K562 (cell line): ENCODE results near the gene ZNF180.
"Not testable (repeated sequence)": the region's sequence is repeated elsewhere in the genome, so short reads cannot be mapped to it uniquely, and the experiment has no call there.

Experiments used
- EP400 ChIP-seq: fragments of 450-650 bp; IDR thresholded peaks from 2 replicates; pipeline ENCODE4 v1.6.1; 2017; ENCODE audit warnings: antibody characterized with exemption, mild to moderate bottlenecking, moderate library complexity
- FOXJ3 ChIP-seq: sonication (generic); formaldehyde crosslinking; IDR thresholded peaks from 2 replicates; pipeline ENCODE4 v1.4.0; 2020; ENCODE audit warnings: mild to moderate bottlenecking, missing genetic modification reagents
- RBBP5 ChIP-seq: fragments of 200-600 bp; sonication (generic); IDR thresholded peaks from 2 replicates; pipeline ENCODE4 v1.6.1; 2012; ENCODE audit warnings: borderline replicate concordance, mild to moderate bottlenecking, low read length, control low read depth, inconsistent platforms; ENCODE audit not compliant: insufficient read depth, poor library complexity, severe bottlenecking
- SOX6 ChIP-seq: fragments of 450-650 bp; IDR thresholded peaks from 2 replicates; pipeline ENCODE4 v1.6.1; 2014; ENCODE audit warnings: mild to moderate bottlenecking
- ZFX ChIP-seq: sonication (generic); formaldehyde crosslinking; IDR thresholded peaks from 2 replicates; pipeline ENCODE4 v1.8.0; 2022; ENCODE audit warnings: mild to moderate bottlenecking, missing genetic modification reagents, moderate library complexity
- ZNF174 ChIP-seq: fragments of 250-450 bp; sonication (Bioruptor Pico); IDR thresholded peaks from 2 replicates; pipeline ENCODE4 v1.4.0; 2020; ENCODE audit warnings: mild to moderate bottlenecking
- ZNF324 ChIP-seq: fragments of 250-450 bp; sonication (Bioruptor Pico); IDR thresholded peaks from 2 replicates; pipeline ENCODE4 v1.4.0; 2020; ENCODE audit warnings: mild to moderate bottlenecking
- TF ChIP-seq, protein P1 (sequence below), 3 experiments: IDR thresholded peaks in 2 of 3; conservative IDR thresholded peaks in 1 of 3; 2 replicates each; pipeline ENCODE4 v1.5.1; 2011 to 2012; ENCODE audit warnings: low read length in 3 of 3, mild to moderate bottlenecking in 3 of 3, control low read depth in 2 of 3, improper control_type of control experiment in 1 of 3, inconsistent platforms in 1 of 3, low read depth in 1 of 3, mixed read lengths in 1 of 3, moderate library complexity in 1 of 3; ENCODE audit not compliant: insufficient read depth in 2 of 3
- TF ChIP-seq, protein P2 (sequence below): fragments of 450-650 bp; IDR thresholded peaks from 2 replicates; pipeline ENCODE4 v1.6.1; 2016; ENCODE audit warnings: mild to moderate bottlenecking, moderate library complexity
- TF ChIP-seq, protein P3 (sequence below): sonication (generic); formaldehyde crosslinking; IDR thresholded peaks from 2 replicates; pipeline ENCODE4 v1.8.1; 2023; ENCODE audit warnings: mild to moderate bottlenecking, missing genetic modification reagents
- TF ChIP-seq, protein P4 (sequence below): fragments of 250-450 bp; sonication (Bioruptor Pico); IDR thresholded peaks from 2 replicates; pipeline ENCODE4 v1.8.0; 2021; ENCODE audit warnings: borderline replicate concordance, mild to moderate bottlenecking, moderate library complexity; ENCODE audit not compliant: poor library complexity, severe bottlenecking

DNA sequence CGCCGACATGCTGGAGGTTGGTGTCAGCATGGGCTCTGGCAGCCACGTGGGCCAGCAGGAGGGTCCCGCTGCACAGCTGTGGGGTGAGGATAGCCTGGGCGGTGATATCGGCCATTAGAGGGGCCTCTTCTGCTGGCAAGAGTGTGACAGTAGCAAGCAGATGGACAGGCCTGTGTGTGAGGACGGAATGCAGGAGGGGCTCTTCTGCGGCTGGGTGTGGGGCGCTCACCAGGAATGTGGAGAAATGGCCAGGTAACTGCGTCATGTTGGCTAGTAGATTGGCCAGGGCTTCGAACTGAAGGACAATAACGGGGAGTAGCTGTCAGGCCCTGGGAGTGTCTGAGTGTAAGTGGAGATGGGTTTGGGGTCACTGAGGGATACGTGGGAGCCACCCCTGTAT lies 44.3 kb downstream of the ZNF180 start:
- not testable (repeated sequence) for TF ChIP-seq SOX6; ZFX (CRISPR knock-in tag); RBBP5; FOXJ3; ZNF324 (CRISPR knock-in tag); ZNF174 (CRISPR knock-in tag); EP400
- TF ChIP-seq, protein P1, sequence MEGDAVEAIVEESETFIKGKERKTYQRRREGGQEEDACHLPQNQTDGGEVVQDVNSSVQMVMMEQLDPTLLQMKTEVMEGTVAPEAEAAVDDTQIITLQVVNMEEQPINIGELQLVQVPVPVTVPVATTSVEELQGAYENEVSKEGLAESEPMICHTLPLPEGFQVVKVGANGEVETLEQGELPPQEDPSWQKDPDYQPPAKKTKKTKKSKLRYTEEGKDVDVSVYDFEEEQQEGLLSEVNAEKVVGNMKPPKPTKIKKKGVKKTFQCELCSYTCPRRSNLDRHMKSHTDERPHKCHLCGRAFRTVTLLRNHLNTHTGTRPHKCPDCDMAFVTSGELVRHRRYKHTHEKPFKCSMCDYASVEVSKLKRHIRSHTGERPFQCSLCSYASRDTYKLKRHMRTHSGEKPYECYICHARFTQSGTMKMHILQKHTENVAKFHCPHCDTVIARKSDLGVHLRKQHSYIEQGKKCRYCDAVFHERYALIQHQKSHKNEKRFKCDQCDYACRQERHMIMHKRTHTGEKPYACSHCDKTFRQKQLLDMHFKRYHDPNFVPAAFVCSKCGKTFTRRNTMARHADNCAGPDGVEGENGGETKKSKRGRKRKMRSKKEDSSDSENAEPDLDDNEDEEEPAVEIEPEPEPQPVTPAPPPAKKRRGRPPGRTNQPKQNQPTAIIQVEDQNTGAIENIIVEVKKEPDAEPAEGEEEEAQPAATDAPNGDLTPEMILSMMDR (IDR thresholded peaks at IDR 0.05 in 2 of 3, conservative IDR thresholded peaks at IDR 0.05 in 1 of 3; ENCODE audit: insufficient read depth in 2 of 3, low read depth in 1 of 3, low read length in 3 of 3), result not testable (repeated sequence)
- TF ChIP-seq, protein P2, sequence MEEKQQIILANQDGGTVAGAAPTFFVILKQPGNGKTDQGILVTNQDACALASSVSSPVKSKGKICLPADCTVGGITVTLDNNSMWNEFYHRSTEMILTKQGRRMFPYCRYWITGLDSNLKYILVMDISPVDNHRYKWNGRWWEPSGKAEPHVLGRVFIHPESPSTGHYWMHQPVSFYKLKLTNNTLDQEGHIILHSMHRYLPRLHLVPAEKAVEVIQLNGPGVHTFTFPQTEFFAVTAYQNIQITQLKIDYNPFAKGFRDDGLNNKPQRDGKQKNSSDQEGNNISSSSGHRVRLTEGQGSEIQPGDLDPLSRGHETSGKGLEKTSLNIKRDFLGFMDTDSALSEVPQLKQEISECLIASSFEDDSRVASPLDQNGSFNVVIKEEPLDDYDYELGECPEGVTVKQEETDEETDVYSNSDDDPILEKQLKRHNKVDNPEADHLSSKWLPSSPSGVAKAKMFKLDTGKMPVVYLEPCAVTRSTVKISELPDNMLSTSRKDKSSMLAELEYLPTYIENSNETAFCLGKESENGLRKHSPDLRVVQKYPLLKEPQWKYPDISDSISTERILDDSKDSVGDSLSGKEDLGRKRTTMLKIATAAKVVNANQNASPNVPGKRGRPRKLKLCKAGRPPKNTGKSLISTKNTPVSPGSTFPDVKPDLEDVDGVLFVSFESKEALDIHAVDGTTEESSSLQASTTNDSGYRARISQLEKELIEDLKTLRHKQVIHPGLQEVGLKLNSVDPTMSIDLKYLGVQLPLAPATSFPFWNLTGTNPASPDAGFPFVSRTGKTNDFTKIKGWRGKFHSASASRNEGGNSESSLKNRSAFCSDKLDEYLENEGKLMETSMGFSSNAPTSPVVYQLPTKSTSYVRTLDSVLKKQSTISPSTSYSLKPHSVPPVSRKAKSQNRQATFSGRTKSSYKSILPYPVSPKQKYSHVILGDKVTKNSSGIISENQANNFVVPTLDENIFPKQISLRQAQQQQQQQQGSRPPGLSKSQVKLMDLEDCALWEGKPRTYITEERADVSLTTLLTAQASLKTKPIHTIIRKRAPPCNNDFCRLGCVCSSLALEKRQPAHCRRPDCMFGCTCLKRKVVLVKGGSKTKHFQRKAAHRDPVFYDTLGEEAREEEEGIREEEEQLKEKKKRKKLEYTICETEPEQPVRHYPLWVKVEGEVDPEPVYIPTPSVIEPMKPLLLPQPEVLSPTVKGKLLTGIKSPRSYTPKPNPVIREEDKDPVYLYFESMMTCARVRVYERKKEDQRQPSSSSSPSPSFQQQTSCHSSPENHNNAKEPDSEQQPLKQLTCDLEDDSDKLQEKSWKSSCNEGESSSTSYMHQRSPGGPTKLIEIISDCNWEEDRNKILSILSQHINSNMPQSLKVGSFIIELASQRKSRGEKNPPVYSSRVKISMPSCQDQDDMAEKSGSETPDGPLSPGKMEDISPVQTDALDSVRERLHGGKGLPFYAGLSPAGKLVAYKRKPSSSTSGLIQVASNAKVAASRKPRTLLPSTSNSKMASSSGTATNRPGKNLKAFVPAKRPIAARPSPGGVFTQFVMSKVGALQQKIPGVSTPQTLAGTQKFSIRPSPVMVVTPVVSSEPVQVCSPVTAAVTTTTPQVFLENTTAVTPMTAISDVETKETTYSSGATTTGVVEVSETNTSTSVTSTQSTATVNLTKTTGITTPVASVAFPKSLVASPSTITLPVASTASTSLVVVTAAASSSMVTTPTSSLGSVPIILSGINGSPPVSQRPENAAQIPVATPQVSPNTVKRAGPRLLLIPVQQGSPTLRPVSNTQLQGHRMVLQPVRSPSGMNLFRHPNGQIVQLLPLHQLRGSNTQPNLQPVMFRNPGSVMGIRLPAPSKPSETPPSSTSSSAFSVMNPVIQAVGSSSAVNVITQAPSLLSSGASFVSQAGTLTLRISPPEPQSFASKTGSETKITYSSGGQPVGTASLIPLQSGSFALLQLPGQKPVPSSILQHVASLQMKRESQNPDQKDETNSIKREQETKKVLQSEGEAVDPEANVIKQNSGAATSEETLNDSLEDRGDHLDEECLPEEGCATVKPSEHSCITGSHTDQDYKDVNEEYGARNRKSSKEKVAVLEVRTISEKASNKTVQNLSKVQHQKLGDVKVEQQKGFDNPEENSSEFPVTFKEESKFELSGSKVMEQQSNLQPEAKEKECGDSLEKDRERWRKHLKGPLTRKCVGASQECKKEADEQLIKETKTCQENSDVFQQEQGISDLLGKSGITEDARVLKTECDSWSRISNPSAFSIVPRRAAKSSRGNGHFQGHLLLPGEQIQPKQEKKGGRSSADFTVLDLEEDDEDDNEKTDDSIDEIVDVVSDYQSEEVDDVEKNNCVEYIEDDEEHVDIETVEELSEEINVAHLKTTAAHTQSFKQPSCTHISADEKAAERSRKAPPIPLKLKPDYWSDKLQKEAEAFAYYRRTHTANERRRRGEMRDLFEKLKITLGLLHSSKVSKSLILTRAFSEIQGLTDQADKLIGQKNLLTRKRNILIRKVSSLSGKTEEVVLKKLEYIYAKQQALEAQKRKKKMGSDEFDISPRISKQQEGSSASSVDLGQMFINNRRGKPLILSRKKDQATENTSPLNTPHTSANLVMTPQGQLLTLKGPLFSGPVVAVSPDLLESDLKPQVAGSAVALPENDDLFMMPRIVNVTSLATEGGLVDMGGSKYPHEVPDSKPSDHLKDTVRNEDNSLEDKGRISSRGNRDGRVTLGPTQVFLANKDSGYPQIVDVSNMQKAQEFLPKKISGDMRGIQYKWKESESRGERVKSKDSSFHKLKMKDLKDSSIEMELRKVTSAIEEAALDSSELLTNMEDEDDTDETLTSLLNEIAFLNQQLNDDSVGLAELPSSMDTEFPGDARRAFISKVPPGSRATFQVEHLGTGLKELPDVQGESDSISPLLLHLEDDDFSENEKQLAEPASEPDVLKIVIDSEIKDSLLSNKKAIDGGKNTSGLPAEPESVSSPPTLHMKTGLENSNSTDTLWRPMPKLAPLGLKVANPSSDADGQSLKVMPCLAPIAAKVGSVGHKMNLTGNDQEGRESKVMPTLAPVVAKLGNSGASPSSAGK, result not testable (repeated sequence)
- TF ChIP-seq, protein P3, sequence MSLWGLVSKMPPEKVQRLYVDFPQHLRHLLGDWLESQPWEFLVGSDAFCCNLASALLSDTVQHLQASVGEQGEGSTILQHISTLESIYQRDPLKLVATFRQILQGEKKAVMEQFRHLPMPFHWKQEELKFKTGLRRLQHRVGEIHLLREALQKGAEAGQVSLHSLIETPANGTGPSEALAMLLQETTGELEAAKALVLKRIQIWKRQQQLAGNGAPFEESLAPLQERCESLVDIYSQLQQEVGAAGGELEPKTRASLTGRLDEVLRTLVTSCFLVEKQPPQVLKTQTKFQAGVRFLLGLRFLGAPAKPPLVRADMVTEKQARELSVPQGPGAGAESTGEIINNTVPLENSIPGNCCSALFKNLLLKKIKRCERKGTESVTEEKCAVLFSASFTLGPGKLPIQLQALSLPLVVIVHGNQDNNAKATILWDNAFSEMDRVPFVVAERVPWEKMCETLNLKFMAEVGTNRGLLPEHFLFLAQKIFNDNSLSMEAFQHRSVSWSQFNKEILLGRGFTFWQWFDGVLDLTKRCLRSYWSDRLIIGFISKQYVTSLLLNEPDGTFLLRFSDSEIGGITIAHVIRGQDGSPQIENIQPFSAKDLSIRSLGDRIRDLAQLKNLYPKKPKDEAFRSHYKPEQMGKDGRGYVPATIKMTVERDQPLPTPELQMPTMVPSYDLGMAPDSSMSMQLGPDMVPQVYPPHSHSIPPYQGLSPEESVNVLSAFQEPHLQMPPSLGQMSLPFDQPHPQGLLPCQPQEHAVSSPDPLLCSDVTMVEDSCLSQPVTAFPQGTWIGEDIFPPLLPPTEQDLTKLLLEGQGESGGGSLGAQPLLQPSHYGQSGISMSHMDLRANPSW, result not testable (repeated sequence)
- TF ChIP-seq, protein P4, sequence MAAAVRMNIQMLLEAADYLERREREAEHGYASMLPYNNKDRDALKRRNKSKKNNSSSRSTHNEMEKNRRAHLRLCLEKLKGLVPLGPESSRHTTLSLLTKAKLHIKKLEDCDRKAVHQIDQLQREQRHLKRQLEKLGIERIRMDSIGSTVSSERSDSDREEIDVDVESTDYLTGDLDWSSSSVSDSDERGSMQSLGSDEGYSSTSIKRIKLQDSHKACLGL (CRISPR knock-in tag), result not testable (repeated sequence)
